WI38 (cell line): ENCODE measurements around the gene PLPPR1.
"Not testable (repeated sequence)": the region's sequence is repeated elsewhere in the genome, so short reads cannot be mapped to it uniquely, and the experiment has no call there.

Experiments
- H3K4me3 ChIP-seq: 2 replicates; pipeline ENCODE4 v1.5.1; 2011; ENCODE audit warnings: low read depth, mild to moderate bottlenecking, control low read depth, low read length
- TF ChIP-seq, protein P1 (sequence below): IDR thresholded peaks from 2 replicates; pipeline ENCODE4 v1.5.1; 2012; ENCODE audit warnings: low read depth, mild to moderate bottlenecking, control low read depth, low read length

Gene PLPPR1

DNA sequence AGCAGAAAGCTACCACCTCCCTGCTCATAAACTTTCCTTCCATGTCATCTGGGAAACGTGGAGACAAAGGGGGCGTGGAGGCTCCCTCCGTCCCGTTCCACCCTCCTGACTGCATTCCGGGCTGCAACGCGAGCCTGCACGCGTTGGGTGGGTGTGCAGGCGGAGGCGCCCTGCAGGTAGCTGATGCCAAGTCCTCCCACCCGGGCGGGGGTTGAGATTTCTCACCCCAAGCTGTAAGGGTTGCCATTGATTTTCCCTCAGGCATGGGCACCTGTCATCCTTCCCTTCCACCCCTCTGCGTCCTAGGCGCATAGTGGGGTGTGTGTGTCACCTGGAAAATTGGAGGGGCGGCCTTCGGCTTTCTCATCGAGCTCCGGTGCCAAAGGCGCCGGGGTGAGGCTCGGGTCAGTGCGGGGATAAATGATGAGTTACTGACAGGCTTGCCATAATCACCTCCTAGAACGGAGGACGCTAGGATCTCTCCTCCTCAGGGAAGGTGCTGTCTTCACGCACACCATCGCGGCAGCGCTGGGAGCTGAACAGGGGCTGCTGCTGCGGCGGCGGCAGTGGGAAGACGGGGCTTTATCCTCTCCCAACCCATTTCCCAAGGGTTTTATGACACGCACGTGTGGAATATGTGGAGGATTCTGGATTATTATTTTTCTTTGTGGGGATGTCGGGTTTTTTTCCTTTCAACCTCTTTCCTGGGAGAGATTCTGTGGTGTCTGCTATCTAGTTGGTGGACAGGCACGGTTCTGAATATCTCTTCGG, 973 bp downstream of the PLPPR1 start:
- TF ChIP-seq, protein P1, sequence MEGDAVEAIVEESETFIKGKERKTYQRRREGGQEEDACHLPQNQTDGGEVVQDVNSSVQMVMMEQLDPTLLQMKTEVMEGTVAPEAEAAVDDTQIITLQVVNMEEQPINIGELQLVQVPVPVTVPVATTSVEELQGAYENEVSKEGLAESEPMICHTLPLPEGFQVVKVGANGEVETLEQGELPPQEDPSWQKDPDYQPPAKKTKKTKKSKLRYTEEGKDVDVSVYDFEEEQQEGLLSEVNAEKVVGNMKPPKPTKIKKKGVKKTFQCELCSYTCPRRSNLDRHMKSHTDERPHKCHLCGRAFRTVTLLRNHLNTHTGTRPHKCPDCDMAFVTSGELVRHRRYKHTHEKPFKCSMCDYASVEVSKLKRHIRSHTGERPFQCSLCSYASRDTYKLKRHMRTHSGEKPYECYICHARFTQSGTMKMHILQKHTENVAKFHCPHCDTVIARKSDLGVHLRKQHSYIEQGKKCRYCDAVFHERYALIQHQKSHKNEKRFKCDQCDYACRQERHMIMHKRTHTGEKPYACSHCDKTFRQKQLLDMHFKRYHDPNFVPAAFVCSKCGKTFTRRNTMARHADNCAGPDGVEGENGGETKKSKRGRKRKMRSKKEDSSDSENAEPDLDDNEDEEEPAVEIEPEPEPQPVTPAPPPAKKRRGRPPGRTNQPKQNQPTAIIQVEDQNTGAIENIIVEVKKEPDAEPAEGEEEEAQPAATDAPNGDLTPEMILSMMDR = no peak
- no peak overlapping the region for H3K4me3 ChIP-seq

DNA sequence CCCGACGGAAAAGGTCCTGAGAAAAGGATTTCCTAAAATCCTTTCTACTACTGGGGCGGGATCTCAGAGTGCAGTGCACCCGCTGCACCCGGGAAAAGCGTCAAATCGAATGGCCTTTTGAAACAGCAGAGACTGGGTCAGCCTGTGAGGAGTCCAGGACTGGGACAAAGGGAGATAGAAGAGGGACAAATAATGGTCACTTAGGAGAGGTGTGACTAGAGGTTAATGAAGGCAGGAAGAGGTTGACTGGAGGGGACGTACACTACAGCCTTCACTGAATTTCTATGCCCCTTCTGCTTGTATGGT, 1.5 kb downstream of the PLPPR1 start:
- TF ChIP-seq, protein P1 = no peak
- no peak overlapping the region for H3K4me3 ChIP-seq

DNA sequence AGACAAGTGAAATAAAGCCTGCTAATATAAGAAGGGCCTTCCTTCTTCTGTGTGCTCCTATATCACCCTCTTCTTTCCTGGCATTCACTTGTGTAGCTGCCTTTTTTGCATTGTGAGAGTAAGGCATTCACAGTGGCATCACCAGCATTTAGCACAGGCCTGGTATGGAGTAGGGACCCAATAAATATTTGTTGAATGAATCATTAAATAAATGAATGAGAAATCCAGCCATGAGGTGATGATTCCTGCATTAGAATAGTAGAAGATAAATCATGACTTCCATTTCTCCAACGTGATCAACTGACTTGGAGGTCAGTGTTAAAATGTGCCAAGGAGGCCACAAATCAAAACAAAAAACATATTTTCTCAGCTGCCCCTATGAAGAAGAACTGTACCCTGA, 3.9 kb downstream of the PLPPR1 start:
- TF ChIP-seq, protein P1 = no peak

DNA sequence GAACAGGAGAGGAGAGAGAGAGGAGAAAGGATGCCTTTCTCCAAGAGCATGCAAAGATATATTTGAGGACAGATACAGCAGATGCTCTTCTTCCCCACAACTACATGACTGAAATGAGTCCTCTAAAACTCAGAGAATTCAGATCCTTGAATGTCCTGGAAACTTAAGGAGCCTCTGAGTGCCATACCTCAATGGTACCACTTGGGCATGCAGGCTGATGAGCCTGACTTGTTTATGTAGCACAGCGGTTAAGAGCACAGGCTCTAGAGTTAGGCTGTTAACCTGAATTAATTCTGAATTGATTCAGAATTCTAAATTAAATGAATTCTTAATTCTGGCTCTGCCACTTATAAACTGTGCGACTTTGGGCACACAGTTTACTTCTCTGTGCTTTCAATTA, 5.7 kb downstream of the PLPPR1 start:
- no peak overlapping the region for H3K4me3 ChIP-seq
- TF ChIP-seq, protein P1 = no peak

More for the DNA sequence above, 3.9 kb downstream of the PLPPR1 start:
- H3K4me3 ChIP-seq = no peak overlapping the region

DNA sequence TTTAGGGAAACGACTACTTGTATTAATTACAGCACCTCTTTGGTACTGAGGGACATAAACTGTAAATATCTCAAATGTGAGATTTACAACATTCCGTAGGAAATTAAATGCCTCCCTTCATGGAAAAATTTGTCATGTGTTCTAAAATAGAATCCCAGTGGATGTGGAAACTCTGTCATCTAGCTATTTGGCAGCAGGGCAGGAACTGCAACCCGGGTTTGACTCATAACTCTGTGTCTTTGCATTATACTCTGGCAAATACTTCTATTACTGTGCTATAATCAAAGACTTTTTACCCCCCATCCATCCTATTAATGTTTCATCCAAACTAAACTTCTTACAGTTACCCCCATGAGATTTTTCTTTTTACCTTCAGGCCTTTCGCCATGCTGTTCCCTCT, 6.6 kb downstream of the PLPPR1 start:
- TF ChIP-seq, protein P1 = no peak
- no peak overlapping the region for H3K4me3 ChIP-seq

DNA sequence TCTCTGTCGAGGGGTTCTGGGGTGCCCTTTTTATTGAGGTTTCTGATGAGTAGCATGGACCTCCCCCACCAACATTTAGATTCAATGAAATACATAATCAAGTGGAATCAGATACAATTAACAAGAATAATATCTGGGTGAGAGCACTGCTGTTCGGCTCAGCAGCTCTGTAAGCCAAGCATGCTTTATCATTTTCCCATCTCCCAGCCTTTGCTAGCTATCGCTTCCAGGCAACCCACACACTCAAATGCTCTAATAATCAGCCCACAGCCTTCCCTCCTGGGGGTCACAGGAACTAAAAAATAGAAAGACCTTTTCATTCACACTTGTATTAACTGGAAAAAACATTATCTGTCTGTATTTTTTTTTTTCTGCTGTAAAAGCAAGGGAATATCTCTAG, 8.9 kb downstream of the PLPPR1 start:
- H3K4me3 ChIP-seq = no peak overlapping the region
- TF ChIP-seq, protein P1 = no peak

DNA sequence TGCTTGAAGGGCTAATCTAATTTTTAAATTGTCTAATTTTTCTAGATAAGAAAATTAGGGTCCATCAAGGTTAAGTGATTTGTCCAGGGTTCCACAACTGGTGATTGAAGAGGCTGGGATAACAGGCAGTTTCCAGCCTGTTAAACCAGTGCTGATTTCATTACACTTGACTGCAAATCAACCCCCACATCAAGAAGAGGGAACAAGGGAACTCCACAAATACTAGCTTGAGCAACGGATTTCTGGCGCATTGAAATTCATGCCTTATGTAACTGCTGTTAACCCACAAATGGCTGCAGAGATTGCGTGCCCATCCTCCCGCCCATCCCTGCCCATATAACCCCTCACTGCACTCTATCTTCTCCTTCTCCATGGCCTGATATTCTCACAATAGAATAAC, 10.0 kb downstream of the PLPPR1 start:
- no peak overlapping the region for H3K4me3 ChIP-seq
- TF ChIP-seq, protein P1 = no peak

DNA sequence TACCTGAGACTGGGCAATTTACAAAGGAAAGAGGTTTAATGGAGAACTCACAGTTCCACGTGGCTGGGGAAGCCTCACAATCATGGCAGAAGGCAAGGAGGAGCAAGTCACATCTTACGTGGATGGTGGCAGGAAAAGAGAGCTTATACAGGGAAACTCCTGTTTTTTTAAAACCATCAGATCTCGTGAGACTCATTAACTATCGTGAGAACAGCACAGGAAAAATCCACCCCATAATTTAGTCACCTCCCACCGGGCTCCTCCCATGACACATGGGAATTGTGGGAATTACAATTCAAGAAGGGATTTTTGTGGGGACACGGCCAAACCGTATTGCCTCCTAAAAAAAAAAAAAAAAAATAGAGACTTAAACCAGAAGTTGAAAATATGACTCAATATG, 11.1 kb downstream of the PLPPR1 start:
- H3K4me3 ChIP-seq = not testable (repeated sequence)
